HG03139 (cell line): ENCODE results near the gene NFATC1.
"Not testable (repeated sequence)": the region's sequence is repeated elsewhere in the genome, so short reads cannot be mapped to it uniquely, and the experiment has no call there.

Source experiments
- ATAC-seq: cut with Tn5 transposase; IDR thresholded peaks from one replicate; pipeline ENCODE4 v1.9.1; 2021; ENCODE audit not compliant: unreplicated experiment

The NFATC1 gene

GRCh38 chr18:79504495-79504894 is 108.8 kb downstream of the NFATC1 start:
- not testable (repeated sequence) for ATAC-seq

GRCh38 chr18:79505465-79505864 is 109.7 kb downstream of the NFATC1 start:
- ATAC-seq, result not testable (repeated sequence)

GRCh38 chr18:79506191-79507075 is 110.7 kb downstream of the NFATC1 start:
- ATAC-seq, result no peak

GRCh38 chr18:79507076-79507545 is 111.4 kb downstream of the NFATC1 start:
- ATAC-seq, result no peak

GRCh38 chr18:79507546-79508480 is 112.1 kb downstream of the NFATC1 start:
- ATAC-seq, result no peak

- ATAC-seq, result peak; percentile 33
Measured at GRCh38 chr18:79508565-79509535, 113.1 kb downstream of the NFATC1 start.

GRCh38 chr18:79509536-79509930 is 113.8 kb downstream of the NFATC1 start:
- ATAC-seq, result no peak

GRCh38 chr18:79510046-79510685 is 114.4 kb downstream of the NFATC1 start:
- no peak for ATAC-seq

- ATAC-seq, result no peak
Measured at GRCh38 chr18:79510731-79511241, 115.1 kb downstream of the NFATC1 start.

- no peak for ATAC-seq
Measured at GRCh38 chr18:79511271-79511670, 115.5 kb downstream of the NFATC1 start.

- ATAC-seq, result no peak
Measured at GRCh38 chr18:79511671-79512301, 116.1 kb downstream of the NFATC1 start.

GRCh38 chr18:79512461-79513380 is 117.0 kb downstream of the NFATC1 start:
- no peak for ATAC-seq

- no peak for ATAC-seq
Measured at GRCh38 chr18:79513381-79514081, 117.8 kb downstream of the NFATC1 start.

- no peak for ATAC-seq
Measured at GRCh38 chr18:79515331-79515730, 119.6 kb downstream of the NFATC1 start.

- no peak for ATAC-seq
Measured at GRCh38 chr18:79515944-79516351, 120.2 kb downstream of the NFATC1 start.

- ATAC-seq, result no peak
Measured at GRCh38 chr18:79516441-79516931, 120.8 kb downstream of the NFATC1 start.

GRCh38 chr18:79517341-79517740 is 121.6 kb downstream of the NFATC1 start:
- ATAC-seq, result no peak
